Measurements from ENCODE around the gene KCNQ1.

KCNQ1 gene

DNA sequence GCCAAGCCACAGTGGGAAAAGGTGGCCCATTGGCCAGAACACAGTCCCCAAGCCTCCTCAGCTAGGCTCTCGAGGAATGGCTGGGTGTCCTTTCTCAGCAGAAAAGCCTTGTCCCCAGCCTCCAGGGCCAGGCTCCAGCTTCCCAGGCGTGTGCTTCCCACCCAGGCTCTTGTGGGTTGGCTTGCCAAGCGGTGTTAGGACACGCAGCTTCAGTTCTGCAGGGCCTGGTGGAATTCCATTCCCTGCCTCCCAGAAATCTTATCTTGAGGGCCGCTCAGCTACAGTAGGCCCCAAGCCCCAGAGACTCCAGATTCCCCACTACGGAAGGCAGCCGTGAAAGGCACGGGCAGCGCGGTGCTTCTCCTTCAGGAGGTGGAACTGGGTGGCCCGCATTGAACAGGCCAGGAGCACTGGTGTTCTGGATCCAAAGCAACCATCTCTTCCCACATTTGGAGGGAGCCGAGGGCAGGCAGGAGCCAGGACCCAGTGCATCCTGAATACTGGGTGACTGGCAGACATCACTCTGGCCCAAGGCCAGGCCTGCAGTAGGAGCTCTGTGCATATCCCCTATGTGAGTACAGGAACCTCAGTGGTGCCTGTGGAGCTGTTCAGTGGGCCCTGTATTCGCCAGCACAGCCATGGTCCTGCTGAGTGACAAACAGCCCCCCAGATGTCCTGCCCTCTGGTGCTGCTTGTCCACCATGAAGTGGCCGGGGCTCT is 271.7 kb downstream of the KCNQ1 start:
- no peak for DNase-seq (ENCODE audit: low spot score)

- no peak for DNase-seq (ENCODE audit: low spot score)
Measured at GRCh38 chr11:2717561-2718325, 272.9 kb downstream of the KCNQ1 start.

- DNase-seq (ENCODE audit: low spot score), result no peak
Measured at GRCh38 chr11:2718817-2719438, 274.1 kb downstream of the KCNQ1 start.

DNA sequence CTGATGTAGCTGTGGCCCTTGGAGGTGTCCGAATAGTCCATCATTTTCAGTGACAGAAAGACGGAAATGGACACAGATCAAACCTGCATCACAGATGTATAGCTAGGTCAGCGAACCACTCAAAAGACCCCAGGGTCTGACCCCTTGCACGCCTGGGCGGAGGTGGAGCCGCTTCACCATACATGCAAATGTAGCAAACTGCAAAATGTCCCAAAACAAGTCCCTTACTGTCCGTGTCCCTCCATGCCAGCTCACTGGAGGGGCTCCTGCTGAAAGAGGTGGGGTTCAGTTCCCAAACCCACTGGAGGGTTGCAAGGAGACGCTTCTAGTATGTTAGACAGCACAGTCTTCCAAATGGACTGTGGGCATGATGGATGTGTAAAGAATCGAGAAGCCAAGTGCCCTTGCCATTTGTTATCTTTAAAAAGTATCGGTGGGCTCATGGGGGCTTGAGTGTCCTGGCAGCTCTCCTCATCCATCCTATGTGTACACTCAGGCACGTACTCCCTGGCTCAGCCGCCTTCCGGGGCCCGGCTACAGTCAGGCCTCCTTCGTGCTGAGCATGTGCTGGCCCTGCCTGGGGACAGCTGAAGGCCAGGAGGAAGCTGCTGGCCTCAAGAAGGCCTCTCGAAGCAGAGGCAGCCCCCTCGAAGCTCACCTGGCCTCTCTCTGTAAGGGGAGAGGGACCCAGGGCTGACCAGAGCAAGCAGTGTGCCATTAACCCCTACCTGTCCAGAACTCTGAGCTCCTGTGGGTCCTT is 275.2 kb downstream of the KCNQ1 start:
- no peak for DNase-seq (ENCODE audit: low spot score)

DNA sequence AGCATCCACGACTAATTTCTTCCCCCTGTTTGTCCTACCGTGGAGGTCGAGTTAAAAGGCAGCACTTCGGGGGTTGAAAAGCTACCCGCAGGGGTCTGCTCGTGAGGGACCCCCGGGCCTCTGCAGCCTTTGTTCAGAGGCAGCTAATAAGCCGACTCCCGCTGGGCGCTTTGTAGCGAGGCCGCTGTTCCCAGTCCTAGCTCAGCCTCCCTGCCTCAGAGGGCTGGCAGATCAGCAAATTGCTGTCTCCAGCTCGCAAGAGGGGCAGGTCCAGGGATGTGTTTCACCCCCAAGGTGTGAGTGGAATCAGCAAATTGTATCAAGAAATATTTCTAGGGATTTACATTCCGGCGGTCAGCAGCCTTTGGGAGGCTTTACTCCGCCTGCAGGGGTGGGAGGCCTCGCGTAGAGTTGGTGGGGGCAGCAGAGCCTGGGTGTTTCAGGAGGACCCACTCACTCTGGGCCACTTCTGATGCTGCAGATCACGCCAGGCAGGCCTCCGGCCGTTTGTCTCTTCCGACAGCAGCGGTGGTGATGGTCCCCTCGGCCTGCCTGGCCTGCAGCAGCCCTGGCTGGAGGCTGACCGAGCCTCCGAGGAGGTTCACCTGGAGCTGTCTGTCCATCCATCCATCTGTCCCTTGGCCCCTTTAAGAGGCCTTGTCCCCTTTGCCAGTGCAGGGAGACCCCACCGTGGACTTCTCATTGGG is 276.6 kb downstream of the KCNQ1 start:
- no peak for DNase-seq (ENCODE audit: low spot score)

DNA sequence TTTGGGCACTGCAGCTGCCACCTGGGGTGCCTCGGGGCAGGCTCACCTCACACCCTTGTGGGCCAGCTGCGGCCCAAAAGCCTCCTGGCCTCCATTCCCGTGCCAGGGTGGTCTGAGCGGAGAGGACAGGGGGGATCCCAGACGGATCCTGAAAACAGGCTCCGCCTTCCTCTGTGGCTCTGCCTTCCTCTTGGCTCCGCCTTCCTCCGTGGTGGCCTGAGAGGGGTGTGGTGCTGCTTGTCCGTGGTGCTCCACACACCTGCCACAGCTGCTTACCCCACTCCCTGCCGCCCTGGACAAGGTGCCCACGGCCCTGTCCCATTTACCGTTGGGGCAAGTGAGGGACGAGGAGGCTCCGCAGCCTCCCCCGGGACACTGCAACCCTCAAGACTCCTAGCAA is 278.1 kb downstream of the KCNQ1 start:
- no peak for DNase-seq (ENCODE audit: low spot score)

DNA sequence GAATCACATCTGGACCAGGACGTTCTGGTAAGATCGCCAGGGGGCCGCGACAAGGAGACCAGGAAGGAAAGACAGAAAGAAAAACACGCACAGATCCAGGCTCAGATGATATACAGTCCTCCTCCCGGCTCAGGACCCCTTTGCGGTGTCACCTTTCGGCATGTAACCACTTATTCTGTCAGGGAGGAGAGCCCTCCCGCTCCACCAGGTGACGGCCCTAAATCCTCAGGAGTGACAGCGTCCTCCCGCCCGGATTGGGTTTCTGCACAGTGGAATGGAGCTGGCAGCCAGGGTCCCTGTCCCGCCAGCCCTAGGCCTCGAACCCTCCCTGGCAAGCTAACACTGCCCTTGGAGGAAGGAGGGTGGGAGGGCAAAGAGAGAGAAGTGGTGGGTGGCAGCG is 279.3 kb downstream of the KCNQ1 start:
- no peak for DNase-seq (ENCODE audit: low spot score)

DNA sequence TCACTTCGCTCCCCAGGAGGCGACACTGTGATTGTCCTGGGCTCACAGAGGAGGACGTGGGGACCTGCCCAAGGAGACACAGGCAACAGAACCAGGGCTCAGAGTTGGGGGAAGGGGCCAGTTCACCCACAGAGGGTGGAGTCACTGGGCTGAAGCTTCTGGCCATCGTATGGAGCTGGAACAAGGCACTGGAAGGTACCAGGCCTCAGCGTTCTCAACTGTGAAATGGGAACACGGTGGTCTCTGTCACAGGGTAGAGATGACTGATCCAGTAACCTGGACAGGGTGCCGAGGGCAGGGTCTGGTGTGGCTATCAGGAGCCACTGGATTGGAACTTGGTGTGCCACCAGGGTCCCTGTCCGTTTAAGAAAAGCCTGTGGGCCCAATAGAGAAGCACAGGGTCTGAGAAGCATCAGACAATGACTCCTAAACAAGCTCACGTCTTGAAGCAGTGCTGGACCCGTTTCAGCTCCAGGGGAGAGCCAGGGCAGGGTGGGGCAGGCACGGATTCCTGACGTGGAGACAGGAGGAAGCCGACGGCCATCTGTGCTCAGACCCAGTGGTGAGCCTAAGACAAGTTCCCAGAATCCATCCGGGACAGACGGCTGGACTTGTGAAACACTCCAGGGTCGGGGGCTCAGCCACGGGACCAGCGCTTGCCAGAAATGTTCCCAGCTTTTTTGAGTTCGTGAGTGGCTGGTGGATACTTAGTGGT is 280.0 kb downstream of the KCNQ1 start:
- DNase-seq (ENCODE audit: low spot score), result no peak

GRCh38 chr11:2725368-2726300 is 280.8 kb downstream of the KCNQ1 start:
- DNase-seq (ENCODE audit: low spot score), result no peak

DNA sequence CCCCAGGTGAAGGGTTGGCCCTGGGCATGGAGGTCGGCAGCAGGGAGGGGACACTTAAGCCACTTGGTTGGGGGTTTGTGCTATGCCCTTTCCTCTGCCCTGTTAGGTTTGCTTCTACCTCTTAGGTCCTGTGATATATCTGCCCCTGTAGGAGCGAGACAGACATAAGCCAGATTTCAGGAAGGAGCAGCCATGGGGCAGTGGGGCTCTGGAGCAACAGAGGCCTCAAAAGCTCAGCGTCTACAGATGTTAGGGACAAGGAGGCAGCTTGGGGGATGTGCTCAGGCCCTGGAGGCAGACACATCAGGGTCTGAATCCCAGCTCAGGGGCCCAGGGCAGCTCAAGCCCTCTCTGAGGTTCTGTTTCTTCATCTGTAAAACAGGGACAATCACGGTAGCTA is 282.2 kb downstream of the KCNQ1 start:
- no peak for DNase-seq (ENCODE audit: low spot score)

- no peak for DNase-seq (ENCODE audit: low spot score)
Measured at GRCh38 chr11:2728128-2728662, 283.4 kb downstream of the KCNQ1 start.

DNA sequence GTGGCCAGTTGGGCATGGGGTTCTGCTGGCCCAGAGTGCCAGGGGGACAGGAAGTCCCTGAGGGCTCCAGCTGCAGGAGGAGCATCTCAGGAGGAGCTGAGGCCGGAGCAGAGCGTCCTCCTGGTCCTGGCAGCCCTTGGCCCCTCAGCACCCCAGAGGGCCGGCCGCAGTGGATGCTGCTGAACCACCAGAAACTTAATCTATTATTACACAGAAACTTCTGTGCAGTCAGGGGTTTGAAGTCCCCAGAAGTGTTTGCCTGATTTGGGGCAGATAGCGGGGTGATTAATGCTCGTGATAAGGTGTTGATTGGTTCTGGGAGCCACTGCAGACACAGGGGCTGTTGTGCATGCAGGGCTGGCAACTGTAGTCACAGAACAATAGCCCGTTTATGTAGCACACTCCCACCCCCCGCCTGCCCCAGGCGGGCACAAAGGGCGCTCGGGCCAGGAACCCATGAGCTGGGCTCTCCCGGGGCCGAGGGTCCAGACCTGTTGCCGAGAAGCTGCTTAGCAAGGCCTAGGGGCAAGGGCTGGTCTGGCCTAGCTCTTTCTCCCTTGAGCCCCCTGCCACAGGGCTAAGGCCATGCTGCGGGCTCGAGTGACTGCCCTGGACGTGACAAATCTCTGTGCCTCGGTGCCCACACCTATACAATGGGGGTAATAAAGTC is 284.0 kb downstream of the KCNQ1 start:
- DNase-seq (ENCODE audit: low spot score), result no peak

- DNase-seq (ENCODE audit: low spot score), result no peak
Measured at GRCh38 chr11:2729841-2730240, 285.0 kb downstream of the KCNQ1 start.

GRCh38 chr11:2730272-2731129 is 285.7 kb downstream of the KCNQ1 start:
- DNase-seq (ENCODE audit: low spot score), result no peak

GRCh38 chr11:2731130-2732125 is 286.6 kb downstream of the KCNQ1 start:
- no peak for DNase-seq (ENCODE audit: low spot score)

DNA sequence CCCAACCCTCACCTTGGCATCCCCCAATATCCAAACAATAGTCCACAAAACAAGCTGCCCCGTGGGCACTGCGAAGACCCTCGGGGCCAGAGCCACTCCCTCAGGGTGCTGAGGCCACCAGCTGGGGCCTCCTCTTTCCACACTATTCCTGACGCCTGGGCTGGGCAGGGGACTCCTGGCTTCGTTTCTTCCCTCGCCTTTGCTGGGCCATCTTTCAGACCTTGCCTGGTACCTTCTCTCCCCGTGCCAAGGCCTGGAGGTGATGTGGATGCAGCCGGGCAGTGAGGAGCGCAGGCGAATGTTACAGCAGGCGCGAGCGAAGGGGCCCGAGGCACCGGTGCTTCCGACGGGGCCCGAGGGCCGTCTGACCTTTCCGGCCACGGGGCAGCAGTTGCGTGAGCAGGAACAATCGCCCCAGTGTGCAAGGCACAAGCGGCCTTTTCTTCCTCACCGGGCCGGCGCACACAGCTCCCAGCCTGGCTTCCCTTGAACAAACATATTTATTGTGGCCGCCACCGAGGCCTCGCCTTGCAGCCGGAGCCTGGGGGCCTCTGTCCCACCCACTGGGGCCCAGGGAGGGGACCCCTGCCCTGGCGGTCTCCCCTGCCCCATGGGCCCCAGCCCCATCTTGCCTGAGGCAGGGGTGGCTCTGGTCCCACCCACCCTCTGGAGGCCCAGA is 287.6 kb downstream of the KCNQ1 start:
- DNase-seq (ENCODE audit: low spot score), result no peak
